Liver (tissue), 9 donors: ENCODE results near the gene SERTAD3. TPM values are rescaled to one million over a fixed set of nuclear protein-coding genes. Genes with fewer than 3 reads are reported as not detected.

ENCODE experiments used
- DNase-seq: peaks from one replicate; pipeline ENCODE4 v3.0.0-alpha.2; 2017; ENCODE audit warnings: low spot score
- H3K27ac ChIP-seq, 2 donors: one replicate each; pipeline ENCODE4 v1.7.0; 2013; ENCODE audit warnings: inconsistent platforms in 2 of 2, low read length in 2 of 2, control low read depth in 1 of 2, low read depth in 1 of 2, mild to moderate bottlenecking in 1 of 2
- H3K27me3 ChIP-seq, 4 donors: one replicate each; pipeline versions ENCODE4 v1.6.1 to v1.7.0; 2013; ENCODE audit warnings: low read length in 3 of 4, inconsistent platforms in 1 of 4, mild to moderate bottlenecking in 1 of 4, moderate library complexity in 1 of 4; ENCODE audit not compliant: control insufficient read depth in 4 of 4, insufficient read depth in 4 of 4
- H3K36me3 ChIP-seq, 4 donors: one replicate each; pipeline versions ENCODE4 v1.6.1 to v1.7.0; 2013; ENCODE audit warnings: low read length in 3 of 4, mild to moderate bottlenecking in 3 of 4, low read depth in 1 of 4, moderate library complexity in 1 of 4; ENCODE audit not compliant: control insufficient read depth in 4 of 4, insufficient read depth in 3 of 4
- H3K4me1 ChIP-seq, 4 donors: one replicate each; pipeline versions ENCODE4 v1.6.1 to v1.7.0; 2013; ENCODE audit warnings: low read length in 3 of 4, mild to moderate bottlenecking in 3 of 4, moderate library complexity in 1 of 4; ENCODE audit not compliant: control insufficient read depth in 4 of 4, insufficient read depth in 4 of 4
- H3K4me3 ChIP-seq, 3 donors: one replicate each; pipeline versions ENCODE4 v1.6.1 to v1.7.0; 2013; ENCODE audit warnings: low read length in 3 of 3, control low read depth in 1 of 3, low read depth in 1 of 3, mild to moderate bottlenecking in 1 of 3
- H3K9ac ChIP-seq, 2 donors: one replicate each; pipeline ENCODE4 v1.7.0; 2013; ENCODE audit warnings: low read length in 2 of 2, mild to moderate bottlenecking in 2 of 2, moderate library complexity in 2 of 2, control low read depth in 1 of 2, low read depth in 1 of 2
- H3K9me3 ChIP-seq, 4 donors: one replicate each; pipeline versions ENCODE4 v1.6.1 to v1.7.0; 2013; ENCODE audit warnings: low read length in 3 of 4; ENCODE audit not compliant: control insufficient read depth in 4 of 4
- ATF3 ChIP-seq: IDR thresholded peaks from 2 replicates; pipeline ENCODE4 v1.6.1; 2016; ENCODE audit warnings: antibody characterized with exemption
- EGR1 ChIP-seq, 2 donors: IDR thresholded peaks; 2 replicates each; pipeline ENCODE4 v1.6.1; 2016 to 2018; ENCODE audit warnings: antibody characterized with exemption in 2 of 2, low read depth in 2 of 2
- FOXA1 ChIP-seq: IDR thresholded peaks from 2 replicates; pipeline ENCODE4 v1.6.1; 2016; ENCODE audit warnings: antibody characterized with exemption
- GABPA ChIP-seq, 2 donors: IDR thresholded peaks in 1 of 2; conservative IDR thresholded peaks in 1 of 2; 2 replicates each; pipeline ENCODE4 v1.6.1; 2016; ENCODE audit warnings: antibody characterized with exemption in 2 of 2, mild to moderate bottlenecking in 1 of 2, moderate library complexity in 1 of 2
- HNF4A ChIP-seq, 2 donors: conservative IDR thresholded peaks; 2 replicates each; pipeline ENCODE4 v1.6.1; 2016; ENCODE audit warnings: antibody characterized with exemption in 2 of 2, mild to moderate bottlenecking in 2 of 2
- HNF4G ChIP-seq: IDR thresholded peaks from 2 replicates; pipeline ENCODE4 v1.6.1; 2016; ENCODE audit warnings: antibody characterized with exemption
- JUND ChIP-seq, 2 donors: IDR thresholded peaks; 2 replicates each; pipeline ENCODE4 v1.6.1; 2016; ENCODE audit warnings: antibody characterized with exemption in 2 of 2
- NR2F2 ChIP-seq: IDR thresholded peaks from 2 replicates; pipeline ENCODE4 v1.6.1; 2016; ENCODE audit warnings: antibody characterized with exemption
- RAD21 ChIP-seq, 2 donors: IDR thresholded peaks; 2 replicates each; pipeline ENCODE4 v1.6.1; 2016; ENCODE audit warnings: antibody characterized with exemption in 2 of 2, mild to moderate bottlenecking in 2 of 2
- REST ChIP-seq: IDR thresholded peaks from 2 replicates; pipeline ENCODE4 v1.6.1; 2016; ENCODE audit warnings: antibody characterized with exemption, mild to moderate bottlenecking
- RXRA ChIP-seq, 2 donors: IDR thresholded peaks; 2 replicates each; pipeline ENCODE4 v1.6.1; 2017 to 2018; ENCODE audit warnings: antibody characterized with exemption in 2 of 2, mild to moderate bottlenecking in 1 of 2
- SP1 ChIP-seq: IDR thresholded peaks from 2 replicates; pipeline ENCODE4 v1.6.1; 2018; ENCODE audit warnings: antibody characterized with exemption, mild to moderate bottlenecking
- TAF1 ChIP-seq: conservative IDR thresholded peaks from 2 replicates; pipeline ENCODE4 v1.6.1; 2016; ENCODE audit warnings: antibody characterized with exemption, mild to moderate bottlenecking
- YY1 ChIP-seq: IDR thresholded peaks from 2 replicates; pipeline ENCODE4 v1.6.1; 2016; ENCODE audit warnings: antibody characterized with exemption, mild to moderate bottlenecking
- ZBTB33 ChIP-seq: IDR thresholded peaks from 2 replicates; pipeline ENCODE4 v1.6.1; 2016; ENCODE audit warnings: antibody characterized with exemption
- WGBS: extraction: QIAGEN DNeasy Blood & Tissue Kit; methylation state at CpG from one replicate; pipeline ENCODE4 v1.1.7; 2013; 5-methylcytosine and 5-hydroxymethylcytosine counted together
- polyA plus RNA-seq, 2 donors: library from polyadenylated mRNA; stranded (reverse) in 1 of 2; unstranded in 1 of 2; fragments of 200-250 nt in 1 of 2; fragments of >200 nt in 1 of 2; fragmentation: Nextera tagmentation in 1 of 2; extraction: Ambion mirVana in 1 of 2; gene quantifications; one replicate each; pipeline versions ENCODE4 v1.2.1 to v1.2.3, GENCODE V29; 2013 to 2015
- total RNA-seq, 2 donors: library from RNA; depleted of rRNA; stranded (reverse); fragments of >200 nt; gene quantifications; one replicate each; pipeline ENCODE4 v1.2.3, GENCODE V29; 2014
- TF ChIP-seq, protein P1 (sequence below): IDR thresholded peaks from 2 replicates; pipeline ENCODE4 v1.6.1; 2016; ENCODE audit warnings: antibody characterized with exemption
- donor health status: healthy.
- donor health status: healthy.
- donor health status: healthy.
- donor health status: healthy.
- donor health status: healthy.

The SERTAD3 gene
- total and polyA plus RNA-seq, 4 donors, result 6.1 to 8.9 (median 6.9) TPM

DNA sequence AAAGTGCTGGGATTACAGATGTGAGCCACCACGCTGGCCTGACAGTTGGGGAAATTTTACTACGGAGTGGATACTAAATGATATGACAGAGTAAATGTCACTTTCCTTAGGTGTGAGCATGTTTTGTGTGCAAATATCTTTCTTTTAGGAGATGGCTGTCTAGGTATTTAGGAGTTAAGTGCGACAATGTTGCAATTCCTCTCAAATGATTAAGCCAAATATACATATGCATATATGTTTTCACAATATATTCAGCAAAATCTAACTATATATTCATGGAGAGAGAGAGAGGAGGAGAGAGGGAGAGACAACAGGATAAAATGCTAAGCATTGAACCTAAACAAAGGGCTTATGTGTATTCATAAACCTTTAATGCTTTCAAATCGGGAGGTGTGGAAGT is 5.4 kb upstream of the SERTAD3 start:
- H3K4me1 ChIP-seq, result peaks cover 0 to 3% (median 3%) of the 10 kb centered on the region in 4 donors

GRCh38 chr19:40446263-40446784 is 2.2 kb upstream of the SERTAD3 start:
- Histone ChIP-seq H3K9ac (no peak overlapping the region), H3K9me3 (no peaks in the 10 kb centered on the region), H3K4me1 (peaks cover 0 to 19% (median 13%) of the 10 kb centered on the region in 4 donors), H3K4me3 (no peak overlapping the region), H3K36me3 (peaks cover 11 to 29% (median 18%) of the 10 kb centered on the region in 4 donors), H3K27me3 (no peaks in the 10 kb centered on the region), H3K27ac (no peak overlapping the region)
- WGBS, result 85% methylated on average over 8 of the region's 8 CpGs
- no peak for DNase-seq
- TF ChIP-seq, protein P1, sequence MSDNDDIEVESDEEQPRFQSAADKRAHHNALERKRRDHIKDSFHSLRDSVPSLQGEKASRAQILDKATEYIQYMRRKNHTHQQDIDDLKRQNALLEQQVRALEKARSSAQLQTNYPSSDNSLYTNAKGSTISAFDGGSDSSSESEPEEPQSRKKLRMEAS, result no peak
- TF ChIP-seq YY1 (no peak), GABPA (IDR thresholded peaks at IDR 0.05 in 1 of 2, conservative IDR thresholded peaks at IDR 0.05 in 1 of 2) (no peak), HNF4G (no peak)

More for the DNA sequence above, 5.4 kb upstream of the SERTAD3 start:
- no peaks in the 10 kb centered on the region for H3K9me3 ChIP-seq
- H3K27me3 ChIP-seq, result no peaks in the 10 kb centered on the region
- H3K4me3 ChIP-seq, result no peak overlapping the region
- 93% methylated on average over 4 of the region's 4 CpGs for WGBS
- no peak overlapping the region for H3K9ac ChIP-seq
- H3K36me3 ChIP-seq, result peaks cover 7 to 25% (median 19%) of the 10 kb centered on the region in 4 donors
- no peak for DNase-seq
- TF ChIP-seq YY1 (no peak), ZBTB33 (no peak), SP1 (no peak), RAD21 (IDR thresholded peaks at IDR 0.05) (no peak), REST (no peak), HNF4G (no peak), TAF1 (no peak), NR2F2 (no peak), EGR1 (IDR thresholded peaks at IDR 0.05; ENCODE audit: low read depth in 2 of 2) (no peak), ATF3 (no peak), RXRA (IDR thresholded peaks at IDR 0.05) (no peak), FOXA1 (no peak), JUND (IDR thresholded peaks at IDR 0.05) (no peak), HNF4A (conservative IDR thresholded peaks at IDR 0.05) (no peak)
- H3K27ac ChIP-seq, result no peak overlapping the region
